ENCODE results near the gene ANKRD55. TPM values are rescaled to one million over a fixed set of nuclear protein-coding genes. Genes with fewer than 3 reads are reported as not detected.

Gene ANKRD55
- polyA plus RNA-seq, 1 of the 3 experiments (the other 2 are of a cell fraction), result not detected

DNA sequence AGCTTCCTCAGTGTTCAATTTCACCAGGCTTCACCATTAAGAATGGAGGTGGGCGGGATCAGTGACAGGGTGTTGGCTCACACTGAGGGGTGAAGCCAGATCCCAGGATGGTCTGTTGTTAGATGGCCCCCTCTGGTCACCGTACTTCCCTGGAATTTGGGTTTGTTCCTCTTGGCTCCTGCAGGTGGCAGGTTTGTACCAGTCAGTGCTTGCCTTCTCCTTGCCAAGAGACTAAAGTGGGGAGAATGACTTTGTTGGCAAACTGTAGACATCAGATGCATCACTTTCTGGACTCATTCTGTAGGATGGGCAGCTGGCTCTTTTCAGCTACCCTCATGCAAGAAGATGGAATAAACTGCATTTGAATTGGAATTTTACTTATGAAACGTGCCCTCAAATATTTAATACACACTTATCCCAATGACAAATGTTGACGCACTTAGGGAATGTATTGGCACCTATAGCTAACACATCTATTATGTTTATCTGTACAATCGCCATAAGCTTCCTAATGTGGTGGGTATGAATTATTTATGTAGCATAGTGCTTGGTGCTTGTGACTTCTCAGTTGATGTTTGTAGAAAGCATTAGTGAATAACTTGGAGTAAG lies 31.4 kb upstream of the ANKRD55 start:
- no peak overlapping the region for H3K27ac ChIP-seq (ENCODE audit: low read depth in 2 of 2, low read length in 1 of 2)
- POLR2A ChIA-PET, result no interaction called here
- WGBS (ENCODE audit: low lambda C conversion rate), result 65% methylated on average over 5 of the region's 5 CpGs
- no peak overlapping the region for H3K4me3 ChIP-seq (ENCODE audit: low read depth in 2 of 2, low read length in 1 of 2)
- H3F3A ChIP-seq (replicated peaks; ENCODE audit: insufficient read depth), result peaks cover 7% of the 10 kb centered on the region
- CTCF ChIA-PET, result interaction anchor here (0.6 to 2.7 kb wide), 15 partner anchors 10 to 951 kb away, joined by 3 to 12 read pairs (median 3); partner anchors contain the start of gene SETD9
- H3K4me2 ChIP-seq, result no peak overlapping the region
- H3K36me3 ChIP-seq (replicated peaks in 1 of 2; ENCODE audit: control insufficient read depth in 1 of 2, insufficient read depth in 2 of 2, low read length in 1 of 2), result no peaks in the 10 kb centered on the region
- TF ChIP-seq MEF2A (IDR thresholded peaks at IDR 0.05; ENCODE audit: borderline replicate concordance, low read depth) (no peak), RAD21 (IDR thresholded peaks at IDR 0.05; ENCODE audit: low read length) (peak; percentile 77), SMC3 (IDR thresholded peaks at IDR 0.05; ENCODE audit: low read depth, low read length) (peak; percentile 38; the same call in 1 of the 2 replicates)
- TF ChIP-seq, protein P1, sequence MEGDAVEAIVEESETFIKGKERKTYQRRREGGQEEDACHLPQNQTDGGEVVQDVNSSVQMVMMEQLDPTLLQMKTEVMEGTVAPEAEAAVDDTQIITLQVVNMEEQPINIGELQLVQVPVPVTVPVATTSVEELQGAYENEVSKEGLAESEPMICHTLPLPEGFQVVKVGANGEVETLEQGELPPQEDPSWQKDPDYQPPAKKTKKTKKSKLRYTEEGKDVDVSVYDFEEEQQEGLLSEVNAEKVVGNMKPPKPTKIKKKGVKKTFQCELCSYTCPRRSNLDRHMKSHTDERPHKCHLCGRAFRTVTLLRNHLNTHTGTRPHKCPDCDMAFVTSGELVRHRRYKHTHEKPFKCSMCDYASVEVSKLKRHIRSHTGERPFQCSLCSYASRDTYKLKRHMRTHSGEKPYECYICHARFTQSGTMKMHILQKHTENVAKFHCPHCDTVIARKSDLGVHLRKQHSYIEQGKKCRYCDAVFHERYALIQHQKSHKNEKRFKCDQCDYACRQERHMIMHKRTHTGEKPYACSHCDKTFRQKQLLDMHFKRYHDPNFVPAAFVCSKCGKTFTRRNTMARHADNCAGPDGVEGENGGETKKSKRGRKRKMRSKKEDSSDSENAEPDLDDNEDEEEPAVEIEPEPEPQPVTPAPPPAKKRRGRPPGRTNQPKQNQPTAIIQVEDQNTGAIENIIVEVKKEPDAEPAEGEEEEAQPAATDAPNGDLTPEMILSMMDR (IDR thresholded peaks at IDR 0.05), result peak; percentile 58
- no peaks in the 10 kb centered on the region for H4K20me1 ChIP-seq (ENCODE audit: insufficient read depth)
- peaks cover 0 to 7% of the 10 kb centered on the region in 2 experiments; a peak in 1 of 4 replicates for H3K4me1 ChIP-seq (ENCODE audit: control insufficient read depth in 1 of 2, insufficient read depth in 2 of 2, low read depth in 1 of 2, low read length in 1 of 2)
- no peaks in the 10 kb centered on the region for H3K9me2 ChIP-seq
- DNase-seq, result peak; percentile 56
- H3K27me3 ChIP-seq (ENCODE audit: insufficient read depth), result no peaks in the 10 kb centered on the region
- no peaks in the 10 kb centered on the region for H3K9me3 ChIP-seq
- H3K9ac ChIP-seq, result no peak overlapping the region
- no peaks in the 10 kb centered on the region for H3K79me2 ChIP-seq (ENCODE audit: insufficient read depth)
- H2AFZ ChIP-seq (ENCODE audit: low read depth), result no peak overlapping the region

DNA sequence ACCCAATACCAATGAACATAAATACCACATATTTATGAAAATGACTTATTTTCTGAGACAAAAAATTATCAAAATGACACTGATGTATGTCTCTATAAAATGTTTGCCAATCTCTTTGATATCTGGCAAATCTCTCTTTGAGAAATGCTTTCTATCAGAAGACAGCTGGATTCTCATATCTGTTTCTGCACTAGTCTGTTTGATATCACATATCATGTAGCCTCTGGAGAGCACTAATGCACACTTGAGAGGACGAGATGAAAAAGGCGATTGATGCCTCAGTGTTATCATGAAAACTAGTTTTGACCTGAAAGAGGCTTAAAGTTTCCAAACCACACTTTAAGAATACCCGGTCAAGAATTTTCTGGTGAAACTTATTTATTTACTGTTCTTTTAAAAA lies 29.1 kb upstream of the ANKRD55 start:
- Histone ChIP-seq H3K36me3 (replicated peaks in 1 of 2; ENCODE audit: control insufficient read depth in 1 of 2, insufficient read depth in 2 of 2, low read length in 1 of 2) (no peaks in the 10 kb centered on the region), H3K79me2 (ENCODE audit: insufficient read depth) (no peaks in the 10 kb centered on the region), H2AFZ (ENCODE audit: low read depth) (no peak overlapping the region), H3K9ac (no peak overlapping the region), H3K27ac (ENCODE audit: low read depth in 2 of 2, low read length in 1 of 2) (no peak overlapping the region), H3K4me3 (ENCODE audit: low read depth in 2 of 2, low read length in 1 of 2) (no peak overlapping the region), H3K27me3 (ENCODE audit: insufficient read depth) (no peaks in the 10 kb centered on the region), H3F3A (replicated peaks; ENCODE audit: insufficient read depth) (peaks cover 4% of the 10 kb centered on the region), H3K4me1 (ENCODE audit: control insufficient read depth in 1 of 2, insufficient read depth in 2 of 2, low read depth in 1 of 2, low read length in 1 of 2) (peaks cover 0 to 9% of the 10 kb centered on the region in 2 experiments; a peak in 1 of 4 replicates), H4K20me1 (ENCODE audit: insufficient read depth) (no peaks in the 10 kb centered on the region), H3K4me2 (no peak overlapping the region), H3K9me2 (no peaks in the 10 kb centered on the region), H3K9me3 (no peaks in the 10 kb centered on the region)
- ChIA-PET CTCF (interaction anchor here (0.8 to 2.7 kb wide), 3 partner anchors 10 to 61 kb away, joined by 3 to 9 read pairs (median 3); no protein-coding TSS in a partner anchor), POLR2A (no interaction called here)
- 76% methylated on average over 3 of the region's 3 CpGs for WGBS (ENCODE audit: low lambda C conversion rate)
- TF ChIP-seq EP300 (IDR thresholded peaks at IDR 0.05; ENCODE audit: borderline replicate concordance in 1 of 2, low read depth in 1 of 2, low read length in 1 of 2), result peak in 1 of 2 experiments; percentile 56; a peak in 1 of 4 replicates
- TF ChIP-seq, protein P2, sequence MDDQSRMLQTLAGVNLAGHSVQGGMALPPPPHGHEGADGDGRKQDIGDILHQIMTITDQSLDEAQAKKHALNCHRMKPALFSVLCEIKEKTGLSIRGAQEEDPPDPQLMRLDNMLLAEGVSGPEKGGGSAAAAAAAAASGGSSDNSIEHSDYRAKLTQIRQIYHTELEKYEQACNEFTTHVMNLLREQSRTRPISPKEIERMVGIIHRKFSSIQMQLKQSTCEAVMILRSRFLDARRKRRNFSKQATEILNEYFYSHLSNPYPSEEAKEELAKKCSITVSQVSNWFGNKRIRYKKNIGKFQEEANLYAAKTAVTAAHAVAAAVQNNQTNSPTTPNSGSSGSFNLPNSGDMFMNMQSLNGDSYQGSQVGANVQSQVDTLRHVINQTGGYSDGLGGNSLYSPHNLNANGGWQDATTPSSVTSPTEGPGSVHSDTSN (IDR thresholded peaks at IDR 0.05), result no peak
- TF ChIP-seq ELF1 (IDR thresholded peaks at IDR 0.05), result no peak
- TF ChIP-seq GATA2 (CRISPR knock-in tag; IDR thresholded peaks at IDR 0.05), result peak; percentile 60
- TF ChIP-seq, protein P3, sequence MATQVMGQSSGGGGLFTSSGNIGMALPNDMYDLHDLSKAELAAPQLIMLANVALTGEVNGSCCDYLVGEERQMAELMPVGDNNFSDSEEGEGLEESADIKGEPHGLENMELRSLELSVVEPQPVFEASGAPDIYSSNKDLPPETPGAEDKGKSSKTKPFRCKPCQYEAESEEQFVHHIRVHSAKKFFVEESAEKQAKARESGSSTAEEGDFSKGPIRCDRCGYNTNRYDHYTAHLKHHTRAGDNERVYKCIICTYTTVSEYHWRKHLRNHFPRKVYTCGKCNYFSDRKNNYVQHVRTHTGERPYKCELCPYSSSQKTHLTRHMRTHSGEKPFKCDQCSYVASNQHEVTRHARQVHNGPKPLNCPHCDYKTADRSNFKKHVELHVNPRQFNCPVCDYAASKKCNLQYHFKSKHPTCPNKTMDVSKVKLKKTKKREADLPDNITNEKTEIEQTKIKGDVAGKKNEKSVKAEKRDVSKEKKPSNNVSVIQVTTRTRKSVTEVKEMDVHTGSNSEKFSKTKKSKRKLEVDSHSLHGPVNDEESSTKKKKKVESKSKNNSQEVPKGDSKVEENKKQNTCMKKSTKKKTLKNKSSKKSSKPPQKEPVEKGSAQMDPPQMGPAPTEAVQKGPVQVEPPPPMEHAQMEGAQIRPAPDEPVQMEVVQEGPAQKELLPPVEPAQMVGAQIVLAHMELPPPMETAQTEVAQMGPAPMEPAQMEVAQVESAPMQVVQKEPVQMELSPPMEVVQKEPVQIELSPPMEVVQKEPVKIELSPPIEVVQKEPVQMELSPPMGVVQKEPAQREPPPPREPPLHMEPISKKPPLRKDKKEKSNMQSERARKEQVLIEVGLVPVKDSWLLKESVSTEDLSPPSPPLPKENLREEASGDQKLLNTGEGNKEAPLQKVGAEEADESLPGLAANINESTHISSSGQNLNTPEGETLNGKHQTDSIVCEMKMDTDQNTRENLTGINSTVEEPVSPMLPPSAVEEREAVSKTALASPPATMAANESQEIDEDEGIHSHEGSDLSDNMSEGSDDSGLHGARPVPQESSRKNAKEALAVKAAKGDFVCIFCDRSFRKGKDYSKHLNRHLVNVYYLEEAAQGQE (IDR thresholded peaks at IDR 0.05; ENCODE audit: low read depth, low read length), result no peak
- no peak for DNase-seq
